LNCaP clone FGC (cell line): ENCODE measurements around the gene LEKR1.
A peak's percentile ranks its signal among the peaks of the same experiment; 100 is the strongest.
"Not testable (repeated sequence)": the region's sequence is repeated elsewhere in the genome, so short reads cannot be mapped to it uniquely, and the experiment has no call there.

Experiments
- DNase-seq: peaks from one replicate; pipeline ENCODE4 v3.0.0-alpha.2; 2011; ENCODE audit warnings: low read depth
- H3K4me3 ChIP-seq: 2 replicates; pipeline ENCODE4 v1.5.1; 2011; ENCODE audit warnings: mild to moderate bottlenecking, low read depth, low read length, control low read depth
- CTCF ChIP-seq: IDR thresholded peaks from 2 replicates; pipeline ENCODE4 v1.5.1; 2012; ENCODE audit warnings: mild to moderate bottlenecking; ENCODE audit not compliant: control insufficient read depth, insufficient read depth; ENCODE audit errors: extremely low read depth

The LEKR1 gene

GRCh38 chr3:156820692-156821080 is 5.5 kb upstream of the LEKR1 start:
- no peak for TF ChIP-seq CTCF
- H3K4me3 ChIP-seq = no peak overlapping the region
- DNase-seq = no peak

- H3K4me3 ChIP-seq, DNase-seq: not testable (repeated sequence)
Observed at GRCh38 chr3:156822626-156823260, 3.4 kb upstream of the LEKR1 start.

GRCh38 chr3:156825795-156826143 is 384 bp upstream of the LEKR1 start:
- no peak for TF ChIP-seq CTCF
- DNase-seq = no peak

GRCh38 chr3:156826896-156827882 is 1.0 kb downstream of the LEKR1 start:
- no peak for TF ChIP-seq CTCF
- no peak for DNase-seq
- H3K4me3 ChIP-seq = peak overlapping the region; percentile 62

More at GRCh38 chr3:156825795-156826143, 384 bp upstream of the LEKR1 start:
- H3K4me3 ChIP-seq = peak overlapping the region; percentile 62

- DNase-seq = no peak
- no peak overlapping the region for H3K4me3 ChIP-seq
- no peak for TF ChIP-seq CTCF
Observed at GRCh38 chr3:156831006-156831405, 4.9 kb downstream of the LEKR1 start.

GRCh38 chr3:156834435-156834834 is 8.3 kb downstream of the LEKR1 start:
- TF ChIP-seq CTCF = no peak

GRCh38 chr3:156834962-156835535 is 8.9 kb downstream of the LEKR1 start:
- DNase-seq = no peak
- no peak overlapping the region for H3K4me3 ChIP-seq
- no peak for TF ChIP-seq CTCF

More at GRCh38 chr3:156834435-156834834, 8.3 kb downstream of the LEKR1 start:
- no peak overlapping the region for H3K4me3 ChIP-seq
- DNase-seq = no peak
